Activated B cell treated with CpG ODN at 0.5 μM for 24 hours (primary cell): ENCODE results near the gene ZDHHC22. TPM values are rescaled to one million over a fixed set of nuclear protein-coding genes. Genes with fewer than 3 reads are reported as not detected.

Experiments used
- ATAC-seq: fragments of 200-7000 bp; cut with Tn5 transposase; one replicate; pipeline ENCODE4 v1.10.0; 2021; ENCODE audit warnings: low read depth, mild to moderate bottlenecking, moderate library complexity
- CTCF ChIA-PET: fragments of 350-600 bp; sonication (Branson Sonifier 250); formaldehyde crosslinking; loops from one replicate; lab custom pipeline; 2021; ENCODE audit warnings: antibody characterized with exemption; lab: Charles Lee
- POLR2A ChIA-PET: fragments of 350-600 bp; sonication (Branson Sonifier 250); formaldehyde crosslinking; loops from one replicate; lab custom pipeline; 2021; ENCODE audit warnings: antibody characterized with exemption; lab: Charles Lee
- DNase-seq: peaks from one replicate; pipeline ENCODE4 v3.0.0; 2022
- H3K27ac Mint-ChIP-seq: one replicate; pipeline ENCODE4 v1.8.0; 2020; ENCODE audit warnings: mixed read lengths
- H3K27me3 Mint-ChIP-seq: one replicate; pipeline ENCODE4 v1.8.0; 2021; ENCODE audit warnings: mixed read lengths
- H3K36me3 Mint-ChIP-seq: one replicate; pipeline ENCODE4 v1.8.0; 2021; ENCODE audit warnings: low read depth, mixed read lengths
- H3K4me1 Mint-ChIP-seq: one replicate; pipeline ENCODE4 v1.8.0; 2021; ENCODE audit warnings: mixed read lengths
- H3K4me3 Mint-ChIP-seq: one replicate; pipeline ENCODE4 v1.8.0; 2020; ENCODE audit warnings: mild to moderate bottlenecking, mixed read lengths
- H3K9me3 Mint-ChIP-seq: one replicate; pipeline ENCODE4 v1.8.0; 2020; ENCODE audit warnings: mixed read lengths
- intact Hi-C: fragments of 100-400 bp; cut with micrococcal nuclease; formaldehyde crosslinking; loops from one replicate; pipeline ENCODE4 v1.15.1; 2024
- total RNA-seq: library from RNA; stranded (reverse); gene quantifications from 2 replicates; pipeline ENCODE4 v1.2.3, GENCODE V29; 2022
- TF ChIP-seq, protein P1 (sequence below): fragments of 200-600 bp; IDR thresholded peaks from one replicate; pipeline ENCODE4 v1.8.0; 2022; ENCODE audit warnings: antibody characterized with exemption, mild to moderate bottlenecking

ZDHHC22 gene
- total RNA-seq, 1 donor from 2014 or later = not detected

GRCh38 chr14:77086951-77087350 is 54.6 kb downstream of the ZDHHC22 start:
- ATAC-seq (no peak), DNase-seq (no peak)
- POLR2A ChIA-PET = interaction anchor here (1.7 kb wide), 1 partner anchor 37 kb away, joined by 4 read pairs; no protein-coding TSS in a partner anchor
- no peak overlapping the region for H3K27ac Mint-ChIP-seq
- TF ChIP-seq, protein P1, sequence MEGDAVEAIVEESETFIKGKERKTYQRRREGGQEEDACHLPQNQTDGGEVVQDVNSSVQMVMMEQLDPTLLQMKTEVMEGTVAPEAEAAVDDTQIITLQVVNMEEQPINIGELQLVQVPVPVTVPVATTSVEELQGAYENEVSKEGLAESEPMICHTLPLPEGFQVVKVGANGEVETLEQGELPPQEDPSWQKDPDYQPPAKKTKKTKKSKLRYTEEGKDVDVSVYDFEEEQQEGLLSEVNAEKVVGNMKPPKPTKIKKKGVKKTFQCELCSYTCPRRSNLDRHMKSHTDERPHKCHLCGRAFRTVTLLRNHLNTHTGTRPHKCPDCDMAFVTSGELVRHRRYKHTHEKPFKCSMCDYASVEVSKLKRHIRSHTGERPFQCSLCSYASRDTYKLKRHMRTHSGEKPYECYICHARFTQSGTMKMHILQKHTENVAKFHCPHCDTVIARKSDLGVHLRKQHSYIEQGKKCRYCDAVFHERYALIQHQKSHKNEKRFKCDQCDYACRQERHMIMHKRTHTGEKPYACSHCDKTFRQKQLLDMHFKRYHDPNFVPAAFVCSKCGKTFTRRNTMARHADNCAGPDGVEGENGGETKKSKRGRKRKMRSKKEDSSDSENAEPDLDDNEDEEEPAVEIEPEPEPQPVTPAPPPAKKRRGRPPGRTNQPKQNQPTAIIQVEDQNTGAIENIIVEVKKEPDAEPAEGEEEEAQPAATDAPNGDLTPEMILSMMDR = no peak
- peaks cover 4% of the 10 kb centered on the region for H3K9me3 Mint-ChIP-seq
- intact Hi-C loops = loop anchor here (5.0 kb wide), 1 partner anchor 35 kb away; no protein-coding TSS in a partner anchor
- CTCF ChIA-PET = interaction anchor here (0.5 to 1.4 kb wide), 3 partner anchors 8 to 302 kb away, joined by 4 to 6 read pairs (median 4); no protein-coding TSS in a partner anchor
- H3K4me3 Mint-ChIP-seq = no peak overlapping the region
- peaks cover 15% of the 10 kb centered on the region for H3K4me1 Mint-ChIP-seq
- no peaks in the 10 kb centered on the region for H3K36me3 Mint-ChIP-seq
- no peaks in the 10 kb centered on the region for H3K27me3 Mint-ChIP-seq

DNA sequence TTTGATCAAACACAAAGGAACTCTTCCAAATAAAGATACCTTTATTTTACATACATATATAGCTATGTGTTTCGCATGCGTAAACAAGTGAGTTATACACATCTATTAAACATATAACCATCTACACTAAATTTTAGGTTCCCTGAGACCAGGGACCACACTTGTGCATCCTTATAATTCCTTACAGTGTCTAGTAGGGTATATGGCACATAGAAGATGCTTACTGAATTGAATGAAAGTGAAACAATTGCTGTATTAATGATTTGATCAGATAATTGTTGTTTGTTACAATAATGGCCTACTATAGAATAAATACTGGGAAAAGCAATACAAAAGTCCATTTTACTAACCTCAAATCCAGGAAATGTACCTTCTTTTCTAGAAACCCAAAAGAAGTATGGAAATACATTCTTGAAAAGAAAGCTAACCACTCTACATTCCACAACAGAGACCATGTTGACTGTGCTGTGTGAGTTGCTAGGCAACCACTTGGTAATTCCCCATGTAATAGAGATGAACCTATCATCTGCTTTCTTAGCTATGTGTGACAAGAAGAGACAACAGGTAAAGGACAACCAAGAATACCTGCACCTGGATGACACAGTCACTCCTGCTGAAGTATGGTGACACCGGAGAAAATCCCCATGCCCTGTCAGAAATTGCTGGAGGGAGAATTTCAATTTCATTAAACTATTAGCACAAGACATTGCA is 55.4 kb downstream of the ZDHHC22 start:
- TF ChIP-seq, protein P1 = no peak
- H3K36me3 Mint-ChIP-seq = no peaks in the 10 kb centered on the region
- no peaks in the 10 kb centered on the region for H3K9me3 Mint-ChIP-seq
- H3K27ac Mint-ChIP-seq = peak overlapping the region; percentile 26
- no peaks in the 10 kb centered on the region for H3K27me3 Mint-ChIP-seq
- H3K4me3 Mint-ChIP-seq = no peak overlapping the region
- peaks cover 22% of the 10 kb centered on the region for H3K4me1 Mint-ChIP-seq
- ATAC-seq (peak; percentile 81), DNase-seq (no peak)
- CTCF ChIA-PET = interaction anchor here (0.5 to 2.0 kb wide), 6 partner anchors 9 to 303 kb away, joined by 3 to 11 read pairs (median 4); no protein-coding TSS in a partner anchor
- POLR2A ChIA-PET = interaction anchor here (1.7 kb wide), 1 partner anchor 38 kb away, joined by 4 read pairs; no protein-coding TSS in a partner anchor
- intact Hi-C loops = loop anchor here (5.0 kb wide), 1 partner anchor 36 kb away; no protein-coding TSS in a partner anchor

GRCh38 chr14:77085538-77085937 is 56.1 kb downstream of the ZDHHC22 start:
- Mint-ChIP-seq H3K4me1 (peaks cover 25% of the 10 kb centered on the region), H3K27me3 (no peaks in the 10 kb centered on the region), H3K9me3 (no peaks in the 10 kb centered on the region), H3K36me3 (no peaks in the 10 kb centered on the region), H3K27ac (no peak overlapping the region), H3K4me3 (no peak overlapping the region)
- CTCF ChIA-PET = interaction anchor here (1.1 to 2.0 kb wide), 5 partner anchors 10 to 212 kb away, joined by 3 to 11 read pairs (median 5); no protein-coding TSS in a partner anchor
- TF ChIP-seq, protein P1 = no peak
- intact Hi-C loops = loop anchor here (5.0 kb wide), 1 partner anchor 37 kb away; no protein-coding TSS in a partner anchor
- DNase-seq = no peak
- POLR2A ChIA-PET = interaction anchor here (1.7 kb wide), 1 partner anchor 39 kb away, joined by 4 read pairs; no protein-coding TSS in a partner anchor
- no peak for ATAC-seq

DNA sequence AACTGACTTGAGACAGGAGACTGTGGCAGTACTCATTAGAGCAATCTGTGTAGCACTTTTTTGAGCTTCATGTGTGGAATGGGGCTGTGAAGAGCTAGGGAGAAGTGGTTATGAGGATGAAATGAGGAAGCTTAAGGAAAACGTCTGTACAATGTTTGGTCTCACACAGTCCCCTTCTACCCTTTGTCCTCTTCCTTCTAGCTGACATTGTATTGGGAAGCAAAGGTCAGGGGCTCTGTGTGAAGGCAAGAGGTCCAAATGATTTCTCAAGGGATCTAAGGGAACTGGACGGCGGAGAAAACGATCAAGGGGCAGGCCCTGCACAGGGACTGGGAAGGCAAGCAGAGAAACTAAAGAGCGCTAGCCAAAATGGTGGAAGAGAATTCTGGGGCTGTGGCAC is 56.6 kb downstream of the ZDHHC22 start:
- no peak for DNase-seq
- TF ChIP-seq, protein P1 = no peak
- H3K9me3 Mint-ChIP-seq = no peaks in the 10 kb centered on the region
- intact Hi-C loops = loop anchor here (5.0 kb wide), 1 partner anchor 37 kb away; no protein-coding TSS in a partner anchor
- H3K4me1 Mint-ChIP-seq = peaks cover 25% of the 10 kb centered on the region
- POLR2A ChIA-PET = interaction anchor here (1.7 kb wide), 1 partner anchor 39 kb away, joined by 4 read pairs; no protein-coding TSS in a partner anchor
- H3K4me3 Mint-ChIP-seq = no peak overlapping the region
- no peaks in the 10 kb centered on the region for H3K36me3 Mint-ChIP-seq
- H3K27ac Mint-ChIP-seq = no peak overlapping the region
- ATAC-seq = no peak
- no peaks in the 10 kb centered on the region for H3K27me3 Mint-ChIP-seq
- CTCF ChIA-PET = interaction anchor here (1.5 to 2.0 kb wide), 3 partner anchors 14 to 211 kb away, joined by 3 to 11 read pairs (median 5); no protein-coding TSS in a partner anchor

DNA sequence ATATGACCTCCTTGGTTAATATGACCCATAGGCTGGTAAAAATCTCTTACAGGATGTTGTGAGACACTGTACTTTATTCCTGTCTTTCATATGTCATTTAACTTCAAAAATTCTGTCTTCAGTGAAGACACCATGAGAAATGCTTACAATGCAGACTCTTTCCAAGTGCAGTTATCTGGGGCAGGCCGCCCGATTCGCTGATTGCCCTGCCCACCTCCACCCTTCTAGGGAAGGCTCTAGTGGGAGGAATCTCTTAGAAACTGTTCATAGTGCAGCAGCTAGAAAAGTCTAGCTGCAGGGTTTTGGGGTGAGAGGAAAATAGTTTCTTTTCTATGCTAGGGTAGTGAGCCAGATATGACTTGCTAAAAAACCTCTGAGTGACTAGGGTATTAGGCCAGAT is 58.5 kb downstream of the ZDHHC22 start:
- no peaks in the 10 kb centered on the region for H3K36me3 Mint-ChIP-seq
- no peaks in the 10 kb centered on the region for H3K9me3 Mint-ChIP-seq
- ATAC-seq = no peak
- peaks cover 25% of the 10 kb centered on the region for H3K4me1 Mint-ChIP-seq
- DNase-seq = no peak
- CTCF ChIA-PET = interaction anchor here (1.5 kb wide), 1 partner anchor 12 kb away, joined by 4 read pairs; no protein-coding TSS in a partner anchor
- POLR2A ChIA-PET = no interaction called here
- H3K4me3 Mint-ChIP-seq = no peak overlapping the region
- intact Hi-C loops = no loop called here
- no peaks in the 10 kb centered on the region for H3K27me3 Mint-ChIP-seq
- H3K27ac Mint-ChIP-seq = no peak overlapping the region
- TF ChIP-seq, protein P1 = no peak
